Measurements from ENCODE around the gene BCR. TPM values are rescaled to one million over a fixed set of nuclear protein-coding genes. Genes with fewer than 3 reads are reported as not detected.

The BCR gene
- total RNA-seq (2014; rRNA removed; shearing (Covaris generic)) (46.5 and 51.3 TPM in 2 replicates), total RNA-seq (2022) (38.7 and 42.2 TPM in 2 replicates), Bru-seq, nascent RNA (percentile 61 among the genes with signal in this experiment), BruChase-seq, experiment 1, labeled RNA remaining after a 6-hour chase (percentile 65 among the genes with signal in this experiment), BruChase-seq, experiment 2, labeled RNA remaining after a 2-hour chase (percentile 61 among the genes with signal in this experiment)
- long read RNA-seq, full-length matches to known transcripts = 26 of 56 reads
- long read RNA-seq, partial matches to known transcripts = 16 of 56 reads
- long read RNA-seq, other reads (novel, unspliced or antisense) = 14 of 56 reads

DNA sequence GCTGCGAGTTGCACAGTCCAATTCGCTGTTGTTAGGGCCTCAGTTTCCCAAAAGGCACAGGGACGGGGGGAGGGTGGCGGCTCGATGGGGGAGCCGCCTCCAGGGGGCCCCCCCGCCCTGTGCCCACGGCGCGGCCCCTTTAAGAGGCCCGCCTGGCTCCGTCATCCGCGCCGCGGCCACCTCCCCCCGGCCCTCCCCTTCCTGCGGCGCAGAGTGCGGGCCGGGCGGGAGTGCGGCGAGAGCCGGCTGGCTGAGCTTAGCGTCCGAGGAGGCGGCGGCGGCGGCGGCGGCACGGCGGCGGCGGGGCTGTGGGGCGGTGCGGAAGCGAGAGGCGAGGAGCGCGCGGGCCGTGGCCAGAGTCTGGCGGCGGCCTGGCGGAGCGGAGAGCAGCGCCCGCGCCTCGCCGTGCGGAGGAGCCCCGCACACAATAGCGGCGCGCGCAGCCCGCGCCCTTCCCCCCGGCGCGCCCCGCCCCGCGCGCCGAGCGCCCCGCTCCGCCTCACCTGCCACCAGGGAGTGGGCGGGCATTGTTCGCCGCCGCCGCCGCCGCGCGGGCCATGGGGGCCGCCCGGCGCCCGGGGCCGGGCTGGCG lies at the start of gene BCR:
BCR (plus strand) TSS at position 209 of the 592 bp plus-strand sequence. CDS start 452 bp downstream, outside the sequence.
- ChIA-PET CTCF (ENCODE audit: unreplicated experiment) (no interaction called here), POLR2A (no interaction called here)
- Histone ChIP-seq H3K36me3 (ENCODE audit: insufficient read depth, low read length) (peaks cover 26% of the 10 kb centered on the region), H3K9me3 (ENCODE audit: low read length) (peaks cover 13% of the 10 kb centered on the region), H2AFZ (ENCODE audit: low read length) (peak within 1 kb of the TSS; percentile 56; the same call in 1 of the 2 replicates), H3K4me3 (ENCODE audit: low read depth, low read length, poor library complexity, severe bottlenecking) (peak within 1 kb of the TSS; percentile 71), H4K20me1 (ENCODE audit: insufficient read depth, low read length) (peaks cover 26% of the 10 kb centered on the region), H3K27ac (ENCODE audit: low read depth, low read length, poor library complexity, severe bottlenecking) (peak within 1 kb of the TSS; percentile 33), H3K4me2 (ENCODE audit: low read length) (peak within 1 kb of the TSS; percentile 92), H3K4me1 (ENCODE audit: insufficient read depth, low read length, poor library complexity, severe bottlenecking) (peaks cover 67% of the 10 kb centered on the region), H3K9me2 (ENCODE audit: insufficient read depth, low read length) (no peaks in the 10 kb centered on the region), H3K79me2 (ENCODE audit: insufficient read depth, low read depth, low read length) (peaks cover 39% of the 10 kb centered on the region)
- peak; percentile 77 for DNase-seq (ENCODE audit: low spot score)
- intact Hi-C loops (cut with micrococcal nuclease; ENCODE audit: unreplicated experiment) = loop anchor here (1.0 kb wide), 1 partner anchor 89 kb away; no protein-coding TSS in a partner anchor
- BruUV-seq (replicated peaks) = no TSS peak
- TF ChIP-seq, protein P1, sequence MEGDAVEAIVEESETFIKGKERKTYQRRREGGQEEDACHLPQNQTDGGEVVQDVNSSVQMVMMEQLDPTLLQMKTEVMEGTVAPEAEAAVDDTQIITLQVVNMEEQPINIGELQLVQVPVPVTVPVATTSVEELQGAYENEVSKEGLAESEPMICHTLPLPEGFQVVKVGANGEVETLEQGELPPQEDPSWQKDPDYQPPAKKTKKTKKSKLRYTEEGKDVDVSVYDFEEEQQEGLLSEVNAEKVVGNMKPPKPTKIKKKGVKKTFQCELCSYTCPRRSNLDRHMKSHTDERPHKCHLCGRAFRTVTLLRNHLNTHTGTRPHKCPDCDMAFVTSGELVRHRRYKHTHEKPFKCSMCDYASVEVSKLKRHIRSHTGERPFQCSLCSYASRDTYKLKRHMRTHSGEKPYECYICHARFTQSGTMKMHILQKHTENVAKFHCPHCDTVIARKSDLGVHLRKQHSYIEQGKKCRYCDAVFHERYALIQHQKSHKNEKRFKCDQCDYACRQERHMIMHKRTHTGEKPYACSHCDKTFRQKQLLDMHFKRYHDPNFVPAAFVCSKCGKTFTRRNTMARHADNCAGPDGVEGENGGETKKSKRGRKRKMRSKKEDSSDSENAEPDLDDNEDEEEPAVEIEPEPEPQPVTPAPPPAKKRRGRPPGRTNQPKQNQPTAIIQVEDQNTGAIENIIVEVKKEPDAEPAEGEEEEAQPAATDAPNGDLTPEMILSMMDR (conservative IDR thresholded peaks at IDR 0.05; ENCODE audit: low read length) = peak; percentile 53; the same call in 1 of the 2 replicates
- no peak for TF ChIP-seq EZH2phosphoT487 (IDR thresholded peaks at IDR 0.05; ENCODE audit: borderline replicate concordance, low read depth, low read length)

DNA sequence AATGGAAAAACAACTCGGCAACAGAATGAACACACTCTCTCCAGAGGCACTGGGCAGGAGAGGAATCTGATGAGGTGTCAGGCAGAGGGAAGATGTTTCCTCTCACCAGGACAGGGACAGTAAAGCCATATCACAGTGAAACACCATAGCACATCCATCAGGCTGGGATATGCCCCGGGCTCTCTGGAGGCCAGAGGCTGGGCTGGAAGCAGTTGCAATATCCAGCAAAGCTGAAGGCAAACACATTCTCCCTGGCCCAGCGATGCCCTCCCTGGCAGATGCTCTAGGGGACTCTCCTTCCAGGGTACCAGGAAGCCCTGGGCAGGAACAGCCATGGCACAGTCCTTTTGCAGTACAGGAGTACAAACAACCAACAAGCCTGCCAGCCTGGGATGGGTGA lies 49.6 kb upstream of the BCR start:
- H3K79me2 ChIP-seq (ENCODE audit: insufficient read depth, low read depth, low read length) = no peaks in the 10 kb centered on the region
- H3K4me2 ChIP-seq (ENCODE audit: low read length) = no peak overlapping the region
- ChIA-PET POLR2A (interaction anchor here (0.6 kb wide), 1 partner anchor 35 kb away, joined by 5 read pairs; no protein-coding TSS in a partner anchor), CTCF (ENCODE audit: unreplicated experiment) (no interaction called here)
- no peak for DNase-seq (ENCODE audit: low spot score)
- H3K27ac ChIP-seq (ENCODE audit: low read depth, low read length, poor library complexity, severe bottlenecking) = no peak overlapping the region
- BruUV-seq (replicated peaks) = no TSS peak
- no peak overlapping the region for H2AFZ ChIP-seq (ENCODE audit: low read length)
- no peaks in the 10 kb centered on the region for H3K9me3 ChIP-seq (ENCODE audit: low read length)
- H3K36me3 ChIP-seq (ENCODE audit: insufficient read depth, low read length) = no peaks in the 10 kb centered on the region
- intact Hi-C loops (cut with micrococcal nuclease; ENCODE audit: unreplicated experiment) = no loop called here
- H3K4me1 ChIP-seq (ENCODE audit: insufficient read depth, low read length, poor library complexity, severe bottlenecking) = peaks cover 20% of the 10 kb centered on the region
- H3K9me2 ChIP-seq (ENCODE audit: insufficient read depth, low read length) = no peaks in the 10 kb centered on the region
- no peak for TF ChIP-seq EZH2phosphoT487 (IDR thresholded peaks at IDR 0.05; ENCODE audit: borderline replicate concordance, low read depth, low read length)
- TF ChIP-seq, protein P1 (conservative IDR thresholded peaks at IDR 0.05; ENCODE audit: low read length) = no peak
- no peak overlapping the region for H3K4me3 ChIP-seq (ENCODE audit: low read depth, low read length, poor library complexity, severe bottlenecking)
- H4K20me1 ChIP-seq (ENCODE audit: insufficient read depth, low read length) = no peaks in the 10 kb centered on the region
